NCI-H510A treated with DMSO at 0.1 percent for 48 hours (cell line): ENCODE data around the gene SPG21.

ENCODE experiments used
- DNase-seq: peaks from one replicate; lab custom pipeline; 2025; lab: John Stamatoyannopoulos, UW

The SPG21 gene

GRCh38 chr15:64938192-64938591 lies 51.5 kb downstream of the SPG21 start:
- no peak for DNase-seq

GRCh38 chr15:64934023-64934422 lies 55.7 kb downstream of the SPG21 start:
- DNase-seq: no peak

GRCh38 chr15:64931381-64931780 lies 58.3 kb downstream of the SPG21 start:
- no peak for DNase-seq

DNA sequence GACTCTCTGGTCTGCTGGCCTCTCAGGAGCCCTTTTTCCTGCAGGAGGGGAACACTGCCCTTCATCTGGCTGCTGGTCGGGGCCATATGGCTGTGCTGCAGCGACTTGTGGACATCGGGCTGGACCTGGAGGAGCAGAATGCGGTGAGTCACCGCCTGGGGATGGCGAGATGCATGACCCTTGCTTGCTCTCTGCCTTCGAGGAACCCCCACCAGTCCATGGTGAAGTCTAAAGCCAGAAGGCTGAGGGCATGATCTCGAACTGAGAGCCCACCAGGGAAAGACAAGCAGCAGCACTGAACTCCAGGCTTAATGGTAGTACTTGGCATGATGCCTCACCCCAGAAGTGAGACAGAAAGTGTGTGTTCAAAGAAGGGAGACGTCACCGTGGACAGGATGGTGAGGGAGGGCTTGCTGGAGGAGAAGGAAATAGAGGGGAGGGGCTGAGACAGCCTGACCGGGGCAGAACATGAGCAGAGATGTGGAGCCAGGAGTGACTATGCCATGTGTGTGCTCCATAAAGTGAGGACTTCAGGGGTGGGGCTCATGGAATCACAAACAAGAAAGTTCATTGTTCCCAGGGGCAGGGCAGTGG lies 58.8 kb downstream of the SPG21 start:
- no peak for DNase-seq

DNA sequence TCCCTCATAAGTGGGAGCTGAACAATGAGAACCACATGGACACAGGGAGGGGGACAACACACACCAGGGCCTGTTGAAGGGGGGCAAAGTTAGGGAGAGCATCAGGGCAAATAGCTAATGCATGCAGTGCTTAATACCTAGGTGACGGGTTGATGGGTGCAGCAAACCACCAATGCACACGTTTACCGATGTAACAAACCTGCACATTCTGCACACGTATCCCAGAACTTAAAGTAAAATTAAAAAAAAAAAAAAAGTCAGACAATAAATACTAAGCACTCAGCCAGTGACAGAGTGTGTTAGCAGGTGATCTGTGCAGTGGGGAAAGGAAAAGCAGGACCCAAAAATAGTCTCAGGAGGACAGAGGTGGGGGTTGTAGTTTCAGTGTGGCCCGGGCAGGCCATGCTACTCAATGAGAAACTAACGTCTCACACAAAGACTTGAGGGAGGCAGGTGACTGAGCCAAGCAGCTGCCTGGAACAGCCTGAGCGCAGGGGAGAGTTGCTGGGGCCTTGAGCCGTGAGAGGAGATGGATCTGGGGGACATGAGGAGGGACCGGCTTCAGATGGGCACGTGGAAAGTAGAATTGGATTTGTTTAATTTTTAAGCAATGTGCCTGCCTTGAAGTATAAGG lies 59.6 kb downstream of the SPG21 start:
- DNase-seq: no peak

DNA sequence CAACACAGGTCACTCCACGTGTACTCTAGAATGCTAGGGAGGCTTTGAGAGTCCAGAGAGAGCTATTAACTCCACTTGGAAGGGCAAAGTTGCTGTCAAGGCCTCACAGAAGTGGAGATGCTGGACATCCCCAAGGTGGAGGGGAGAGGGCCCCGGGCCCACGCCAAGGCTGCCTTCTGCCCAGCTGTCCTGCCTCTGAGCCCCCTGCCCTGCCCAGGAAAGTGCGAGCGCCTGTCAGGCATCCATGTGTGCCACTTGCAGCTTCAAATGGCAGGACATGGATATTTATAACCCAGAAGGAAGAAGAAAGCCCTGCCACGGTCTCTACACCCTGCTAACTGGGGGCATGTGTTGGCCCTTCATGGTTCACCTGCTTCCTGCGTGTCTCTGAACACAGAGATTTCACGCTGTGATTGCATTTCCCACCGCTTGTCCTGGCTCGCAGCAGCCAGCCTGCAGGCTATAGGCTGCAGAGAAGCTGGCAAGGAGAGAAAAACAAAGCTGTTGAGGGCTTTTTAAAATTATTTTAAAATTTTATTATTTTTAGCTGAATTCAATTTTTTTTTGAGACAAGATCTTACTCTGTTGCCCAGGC lies 61.0 kb downstream of the SPG21 start:
- no peak for DNase-seq

- no peak for DNase-seq
Observed at GRCh38 chr15:64926661-64927060, 63.1 kb downstream of the SPG21 start.

DNA sequence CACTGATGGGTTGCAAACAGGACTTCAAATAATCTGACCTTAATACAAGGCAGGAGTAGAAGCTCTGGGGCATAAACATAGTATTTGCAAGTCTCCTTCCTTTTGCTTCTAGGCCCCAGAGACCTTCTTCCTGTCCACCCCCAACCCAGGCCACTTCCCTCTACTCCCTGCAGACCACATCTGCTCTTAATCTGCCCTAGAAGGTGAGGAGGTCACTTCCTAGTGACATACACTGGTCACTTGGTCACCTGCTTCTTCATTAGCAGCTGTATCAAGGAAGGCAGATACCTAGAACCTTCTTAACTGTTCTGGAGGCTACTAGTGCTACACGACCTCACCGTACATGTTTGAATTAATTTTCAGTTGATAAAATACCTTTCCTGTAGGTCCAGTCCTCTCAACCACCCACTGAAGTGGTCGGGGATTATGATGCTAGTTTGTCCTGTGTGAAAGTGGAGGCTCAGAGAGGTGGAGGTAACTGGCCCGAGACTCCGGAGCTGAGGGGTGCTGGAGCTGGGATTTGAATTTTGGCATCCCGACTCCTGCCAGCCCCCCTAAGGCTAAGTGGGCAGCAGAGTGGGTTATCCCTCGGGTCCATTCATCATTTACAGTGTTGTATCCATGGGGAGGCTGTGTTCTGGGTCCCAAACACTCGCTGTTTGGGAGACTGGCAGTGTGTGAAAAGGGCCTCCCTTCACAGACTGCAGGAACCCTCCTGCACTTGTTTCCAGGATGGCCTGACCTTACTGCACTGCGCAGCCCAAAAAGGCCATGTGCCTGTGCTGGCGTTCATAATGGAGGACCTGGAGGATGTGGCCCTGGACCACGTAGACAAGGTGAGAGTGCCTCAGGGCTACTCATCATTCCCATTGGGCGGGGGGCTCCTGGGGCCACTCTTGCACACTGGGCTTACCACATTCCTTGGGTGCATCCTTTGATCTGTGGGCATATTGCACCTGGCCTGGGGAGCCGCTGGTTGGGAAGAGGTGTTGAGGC lies 64.1 kb downstream of the SPG21 start:
- DNase-seq: no peak

- DNase-seq: no peak
Observed at GRCh38 chr15:64923546-64923945, 66.2 kb downstream of the SPG21 start.

DNA sequence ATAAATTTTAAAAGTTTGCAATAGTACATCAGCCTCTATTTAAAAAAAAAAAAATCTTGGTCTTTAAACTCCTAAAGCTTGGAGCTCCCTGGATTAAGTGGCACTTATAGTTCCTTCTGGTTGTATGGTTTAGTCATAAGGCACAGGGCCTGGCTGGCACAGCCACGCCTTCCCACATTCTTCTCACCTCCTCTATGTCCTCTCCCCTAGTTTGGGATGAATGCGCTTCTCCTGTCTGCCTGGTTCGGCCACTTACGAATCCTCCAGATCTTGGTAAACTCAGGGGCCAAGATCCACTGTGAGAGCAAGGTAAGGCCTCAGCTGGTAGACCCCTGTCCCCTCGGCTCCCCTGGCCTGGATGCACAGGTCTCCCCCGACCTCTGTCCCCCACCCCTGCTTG lies 68.0 kb downstream of the SPG21 start:
- DNase-seq: no peak

DNA sequence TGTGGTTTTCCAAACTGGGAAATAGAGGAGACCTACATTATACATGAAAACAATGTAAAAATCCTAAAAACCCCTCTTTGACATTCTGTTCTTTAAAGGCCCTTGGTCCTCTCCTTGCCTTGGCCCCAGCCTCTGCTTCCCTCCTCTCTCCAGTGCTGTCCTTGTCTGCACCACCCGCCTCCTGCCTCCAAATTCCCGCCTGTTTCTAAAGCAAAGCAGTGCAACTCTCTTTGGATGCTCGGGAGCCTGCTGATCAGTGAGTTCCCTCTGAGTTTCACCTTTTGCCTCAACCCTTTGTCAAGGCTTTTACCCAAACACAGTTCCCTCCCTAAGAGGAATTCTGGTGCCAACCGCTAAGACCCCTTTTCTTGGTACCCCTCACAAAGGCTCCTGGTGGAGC lies 70.0 kb downstream of the SPG21 start:
- DNase-seq: no peak

- no peak for DNase-seq
Observed at GRCh38 chr15:64917211-64917610, 72.5 kb downstream of the SPG21 start.

DNA sequence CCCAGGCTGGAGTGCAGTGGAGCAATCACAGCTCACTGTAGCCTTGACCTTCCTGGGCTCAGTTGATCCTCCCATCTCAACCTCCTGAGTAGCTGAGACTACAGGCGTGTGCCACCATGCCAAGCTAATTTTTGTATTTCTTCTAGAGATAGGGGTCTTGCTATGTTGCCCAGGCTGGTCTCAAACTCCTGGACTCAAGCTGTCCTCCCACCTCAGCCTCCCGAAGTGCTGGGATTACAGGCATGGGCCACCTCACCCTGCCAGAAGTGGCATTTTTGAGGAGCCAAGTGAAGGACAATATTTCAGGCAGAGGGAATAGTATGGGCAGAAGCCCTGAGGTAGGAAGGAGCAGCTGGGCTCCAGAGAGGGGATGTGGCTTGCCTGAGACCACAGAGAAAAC lies 73.3 kb downstream of the SPG21 start:
- no peak for DNase-seq

GRCh38 chr15:64915518-64916227 lies 74.0 kb downstream of the SPG21 start:
- no peak for DNase-seq
